BJ (cell line): ENCODE measurements around the gene IRF6. TPM values are rescaled to one million over a fixed set of nuclear protein-coding genes. Genes with fewer than 3 reads are reported as not detected.

Experiments used
- CTCF ChIA-PET: fragments of 350-600 bp; formaldehyde crosslinking; extraction: SDS; loops from one replicate; lab custom pipeline; 2021; ENCODE audit warnings: antibody characterized with exemption, inconsistent platforms; lab: Yijun Ruan, JAX
- POLR2A ChIA-PET: fragments of 300-600 bp; sonication (Branson Sonifier 250); formaldehyde crosslinking; extraction: SDS; loops from one replicate; lab custom pipeline; 2021; ENCODE audit warnings: antibody characterized with exemption; lab: Charles Lee
- DNase-seq: peaks from one replicate; pipeline ENCODE4 v3.0.0-alpha.2; 2011; ENCODE audit warnings: low read depth
- H3K27me3 ChIP-seq: 2 replicates; pipeline ENCODE4 v1.6.0; 2011; ENCODE audit warnings: low read length; ENCODE audit not compliant: control insufficient read depth, insufficient read depth
- H3K36me3 ChIP-seq: 2 replicates; pipeline ENCODE4 v1.5.1; 2011; ENCODE audit warnings: low read length; ENCODE audit not compliant: control insufficient read depth, insufficient read depth
- H3K4me3 ChIP-seq: 2 replicates; pipeline ENCODE4 v1.5.1; 2011; ENCODE audit warnings: low read depth, mild to moderate bottlenecking, control low read depth, low read length
- CTCF ChIP-seq: IDR thresholded peaks from 2 replicates; pipeline ENCODE4 v1.5.1; 2011; ENCODE audit warnings: low read depth, mild to moderate bottlenecking, control low read depth, inconsistent platforms, low read length, moderate library complexity; ENCODE audit not compliant: insufficient read depth
- polyA plus RNA-seq: library from polyadenylated mRNA; depleted of rRNA; stranded (reverse); fragments of >200 nt; gene quantifications from 2 replicates; pipeline ENCODE4 v1.2.3, GENCODE V29; 2011; rRNA removed

The IRF6 gene
- polyA plus RNA-seq, 1 experiment = 1.7 TPM

- Histone ChIP-seq H3K27me3 (no peaks in the 10 kb centered on the region), H3K4me3 (no peak overlapping the region), H3K36me3 (no peaks in the 10 kb centered on the region)
- ChIA-PET POLR2A (no interaction called here), CTCF (interaction anchor here (0.9 to 1.4 kb wide), 2 partner anchors 10 to 13 kb away, joined by 3 to 6 read pairs; no protein-coding TSS in a partner anchor)
- DNase-seq = no peak
- TF ChIP-seq CTCF = no peak
Observed at GRCh38 chr1:209738270-209738669, 67.7 kb downstream of the IRF6 start.

- Histone ChIP-seq H3K27me3 (no peaks in the 10 kb centered on the region), H3K4me3 (no peak overlapping the region), H3K36me3 (no peaks in the 10 kb centered on the region)
- CTCF ChIA-PET = interaction anchor here (0.6 to 1.4 kb wide), 4 partner anchors 9 to 95 kb away, joined by 3 to 6 read pairs (median 3); no protein-coding TSS in a partner anchor
- no peak for DNase-seq
- POLR2A ChIA-PET = no interaction called here
- TF ChIP-seq CTCF = no peak
Observed at GRCh38 chr1:209737118-209737505, 68.8 kb downstream of the IRF6 start.

- ChIA-PET CTCF (interaction anchor here (1.4 kb wide), 2 partner anchors 11 kb away, joined by 5 to 6 read pairs; no protein-coding TSS in a partner anchor), POLR2A (no interaction called here)
- no peak for DNase-seq
- H3K4me3 ChIP-seq = no peak overlapping the region
- H3K27me3 ChIP-seq = no peaks in the 10 kb centered on the region
- no peak for TF ChIP-seq CTCF
- H3K36me3 ChIP-seq = no peaks in the 10 kb centered on the region
Observed at GRCh38 chr1:209736490-209737117, 69.3 kb downstream of the IRF6 start.

Other genes starting within 250 kb of the IRF6 start
- 0.81 and 1.5 TPM in 2 replicates for gene CAMK1G, start 222.4 kb downstream of the IRF6 start, polyA plus RNA-seq
- 2.4 and 4.4 TPM in 2 replicates for gene LAMB3, start 153.7 kb downstream of the IRF6 start, polyA plus RNA-seq
- gene G0S2, start 130.7 kb downstream of the IRF6 start, polyA plus RNA-seq = 0.43 and 0.61 TPM in 2 replicates
- 0.15 and 0.16 TPM in 2 replicates for gene HSD11B1, start 101.3 kb downstream of the IRF6 start, polyA plus RNA-seq
- not detected in 2 replicates for gene TRAF3IP3, start 50.1 kb downstream of the IRF6 start, polyA plus RNA-seq
- 1.3 and 1.6 TPM in 2 replicates for gene C1orf74, start 21.6 kb downstream of the IRF6 start, polyA plus RNA-seq
- gene UTP25, start 21.8 kb upstream of the IRF6 start, polyA plus RNA-seq = 6.8 and 9.8 TPM in 2 replicates
- 1.5 and 3.1 TPM in 2 replicates for gene SYT14, start 132.1 kb upstream of the IRF6 start, polyA plus RNA-seq